Esophagus muscularis mucosa (tissue), 4 donors: ENCODE results near the gene ENTR1. TPM values are rescaled to one million over a fixed set of nuclear protein-coding genes. Genes with fewer than 3 reads are reported as not detected.

Experiments used
- DNase-seq: peaks from one replicate; pipeline ENCODE4 v3.0.0-alpha.2; 2017; ENCODE audit errors: extremely low spot score
- H3K27ac ChIP-seq, 4 donors: fragments of 200-600 bp; sonication (generic); replicated peaks in 1 of 4; 1 replicate in 3 of 4; 2 replicates in 1 of 4; pipeline ENCODE4 v1.5.1; 2016 to 2019; ENCODE audit warnings: mild to moderate bottlenecking in 1 of 4
- H3K27me3 ChIP-seq, 4 donors: fragments of 200-600 bp; sonication (generic); one replicate each; pipeline versions ENCODE4 v1.5.1 to v1.6.0; 2016 to 2019
- H3K36me3 ChIP-seq, 4 donors: fragments of 200-600 bp; sonication (generic); one replicate each; pipeline ENCODE4 v1.5.1; 2016 to 2019
- H3K4me1 ChIP-seq, 4 donors: fragments of 200-600 bp; sonication (generic); one replicate each; pipeline ENCODE4 v1.5.1; 2016 to 2019
- H3K4me3 ChIP-seq, 4 donors: fragments of 200-600 bp; sonication (generic); 1 replicate in 2 of 4; 2 replicates in 2 of 4; pipeline ENCODE4 v1.5.1; 2016 to 2019; ENCODE audit warnings: mild to moderate bottlenecking in 4 of 4, moderate library complexity in 1 of 4
- H3K9me3 ChIP-seq, 4 donors: fragments of 200-600 bp; sonication (generic); 1 replicate in 3 of 4; 2 replicates in 1 of 4; pipeline ENCODE4 v1.5.1; 2016 to 2019
- EP300 ChIP-seq: sonication (generic); formaldehyde crosslinking; IDR thresholded peaks from one replicate; pipeline ENCODE4 v1.6.1; 2017; ENCODE audit warnings: antibody characterized with exemption
- POLR2A ChIP-seq: fragments of 450-650 bp; IDR thresholded peaks from one replicate; pipeline ENCODE4 v1.6.1; 2017; ENCODE audit warnings: antibody characterized with exemption, moderate library complexity, mild to moderate bottlenecking, low read depth
- POLR2AphosphoS5 ChIP-seq, 2 donors: sonication (generic); formaldehyde crosslinking; IDR thresholded peaks; one replicate each; pipeline ENCODE4 v1.6.1; 2017; ENCODE audit warnings: antibody characterized with exemption in 2 of 2
- WGBS: methylation state at CpG from one replicate; pipeline ENCODE4 v1.1.5; 2018; 5-methylcytosine and 5-hydroxymethylcytosine counted together
- intact Hi-C: fragments of 100-400 bp; cut with DNase I; formaldehyde crosslinking; loops from one replicate; pipeline ENCODE4 v1.15.1; 2023
- total RNA-seq, 4 donors: library from RNA; depleted of rRNA; stranded (reverse); fragments of >200 nt; gene quantifications; one replicate each; pipeline versions ENCODE4 v1.1.0 to v1.2.1, GENCODE V29; 2016
- TF ChIP-seq, protein P1 (sequence below), 3 experiments: fragments of 200-600 bp in 2 of 3; fragments of 450-650 bp in 1 of 3; sonication (generic) in 2 of 3; IDR thresholded peaks; one replicate each; pipeline ENCODE4 v1.5.1; 2017 to 2019; ENCODE audit warnings: antibody characterized with exemption in 3 of 3, mild to moderate bottlenecking in 2 of 3, moderate library complexity in 1 of 3

The ENTR1 gene
- total RNA-seq, 4 donors from 2014 or later: 26.2 to 44.8 (median 37.6) TPM

DNA sequence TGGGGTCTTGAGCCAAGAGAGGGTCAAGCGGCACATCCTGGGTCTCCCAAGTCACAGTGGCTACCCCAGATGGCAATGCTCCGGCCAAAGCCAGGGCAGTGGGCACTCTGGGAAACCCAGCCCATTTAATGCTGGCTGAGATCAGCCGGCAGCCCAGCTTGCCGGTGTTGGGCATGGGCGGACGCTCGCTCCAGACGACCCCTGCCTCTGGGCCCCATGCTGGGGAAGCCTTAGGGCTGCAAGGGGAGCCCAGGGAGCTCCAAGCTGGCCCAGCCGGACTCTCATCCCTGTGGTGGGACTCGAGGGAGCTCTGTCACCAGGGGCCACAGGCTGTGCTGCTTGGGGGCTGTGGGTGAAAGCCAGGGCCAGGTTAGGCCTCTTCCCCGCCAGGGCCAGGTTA, 31.0 kb downstream of the ENTR1 start:
- TF ChIP-seq POLR2AphosphoS5 (IDR thresholded peaks at IDR 0.05): no peak
- DNase-seq: no peak
- 100% methylated on average over 1 of the region's 11 CpGs for WGBS

DNA sequence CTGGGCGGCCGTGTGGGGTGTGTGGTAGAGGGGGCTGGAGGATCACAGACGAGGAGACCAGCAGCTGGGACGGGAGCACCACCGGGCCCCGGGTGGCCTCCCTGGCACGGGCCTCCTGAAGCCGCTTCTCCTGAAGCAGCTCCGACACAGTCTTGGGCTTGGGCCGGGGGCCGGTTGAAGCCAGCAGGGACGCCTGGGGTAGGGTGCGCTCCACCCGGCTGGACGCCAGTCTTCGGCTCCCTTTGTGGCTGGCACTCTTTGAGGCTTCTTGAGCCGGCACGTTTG, 31.5 kb downstream of the ENTR1 start:
- no peak overlapping the region for H3K4me3 ChIP-seq
- H3K4me1 ChIP-seq: no peaks in the 10 kb centered on the region
- peaks cover 10 to 74% (median 62%) of the 10 kb centered on the region in 4 donors for H3K36me3 ChIP-seq
- no peaks in the 10 kb centered on the region for H3K27me3 ChIP-seq
- TF ChIP-seq POLR2A (no peak), POLR2AphosphoS5 (IDR thresholded peaks at IDR 0.05) (no peak), EP300 (no peak)
- TF ChIP-seq, protein P1, sequence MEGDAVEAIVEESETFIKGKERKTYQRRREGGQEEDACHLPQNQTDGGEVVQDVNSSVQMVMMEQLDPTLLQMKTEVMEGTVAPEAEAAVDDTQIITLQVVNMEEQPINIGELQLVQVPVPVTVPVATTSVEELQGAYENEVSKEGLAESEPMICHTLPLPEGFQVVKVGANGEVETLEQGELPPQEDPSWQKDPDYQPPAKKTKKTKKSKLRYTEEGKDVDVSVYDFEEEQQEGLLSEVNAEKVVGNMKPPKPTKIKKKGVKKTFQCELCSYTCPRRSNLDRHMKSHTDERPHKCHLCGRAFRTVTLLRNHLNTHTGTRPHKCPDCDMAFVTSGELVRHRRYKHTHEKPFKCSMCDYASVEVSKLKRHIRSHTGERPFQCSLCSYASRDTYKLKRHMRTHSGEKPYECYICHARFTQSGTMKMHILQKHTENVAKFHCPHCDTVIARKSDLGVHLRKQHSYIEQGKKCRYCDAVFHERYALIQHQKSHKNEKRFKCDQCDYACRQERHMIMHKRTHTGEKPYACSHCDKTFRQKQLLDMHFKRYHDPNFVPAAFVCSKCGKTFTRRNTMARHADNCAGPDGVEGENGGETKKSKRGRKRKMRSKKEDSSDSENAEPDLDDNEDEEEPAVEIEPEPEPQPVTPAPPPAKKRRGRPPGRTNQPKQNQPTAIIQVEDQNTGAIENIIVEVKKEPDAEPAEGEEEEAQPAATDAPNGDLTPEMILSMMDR (IDR thresholded peaks at IDR 0.05): no peak
- WGBS: 100% methylated on average over 3 of the region's 18 CpGs
- H3K9me3 ChIP-seq: no peaks in the 10 kb centered on the region
- DNase-seq: no peak
- intact Hi-C loops: no loop called here
- no peak overlapping the region for H3K27ac ChIP-seq

More for the DNA sequence above, 31.0 kb downstream of the ENTR1 start:
- Histone ChIP-seq H3K4me3 (no peak overlapping the region), H3K9me3 (no peaks in the 10 kb centered on the region), H3K27me3 (no peaks in the 10 kb centered on the region), H3K36me3 (peaks cover 13 to 78% (median 67%) of the 10 kb centered on the region in 4 donors), H3K27ac (no peak overlapping the region), H3K4me1 (no peaks in the 10 kb centered on the region)
- intact Hi-C loops: no loop called here

- Histone ChIP-seq H3K36me3 (peaks cover 10 to 68% (median 57%) of the 10 kb centered on the region in 4 donors), H3K4me1 (no peaks in the 10 kb centered on the region), H3K9me3 (no peaks in the 10 kb centered on the region), H3K27ac (no peak overlapping the region), H3K27me3 (no peaks in the 10 kb centered on the region), H3K4me3 (no peak overlapping the region)
- 87% methylated on average over 7 of the region's 28 CpGs for WGBS
- no peak for DNase-seq
- intact Hi-C loops: no loop called here
- no peak for TF ChIP-seq EP300
- no peak for TF ChIP-seq POLR2A
- TF ChIP-seq, protein P1 (IDR thresholded peaks at IDR 0.05): no peak
- TF ChIP-seq POLR2AphosphoS5 (IDR thresholded peaks at IDR 0.05): no peak
Measured at GRCh38 chr9:136378170-136379002, 32.0 kb downstream of the ENTR1 start.

- intact Hi-C loops: no loop called here
- no peak for DNase-seq
- WGBS: 87% methylated on average over 5 of the region's 32 CpGs
- no peaks in the 10 kb centered on the region for H3K9me3 ChIP-seq
- H3K27me3 ChIP-seq: no peaks in the 10 kb centered on the region
- no peak overlapping the region for H3K4me3 ChIP-seq
- no peak for TF ChIP-seq EP300
- TF ChIP-seq POLR2AphosphoS5 (IDR thresholded peaks at IDR 0.05): no peak
- TF ChIP-seq POLR2A: no peak
- TF ChIP-seq, protein P1 (IDR thresholded peaks at IDR 0.05): no peak
- H3K36me3 ChIP-seq: peaks cover 10 to 60% (median 48%) of the 10 kb centered on the region in 4 donors
- peaks cover 0 to 5% (median 3%) of the 10 kb centered on the region in 4 donors for H3K4me1 ChIP-seq
- H3K27ac ChIP-seq: no peak overlapping the region
Measured at GRCh38 chr9:136377341-136378169, 32.9 kb downstream of the ENTR1 start.

DNA sequence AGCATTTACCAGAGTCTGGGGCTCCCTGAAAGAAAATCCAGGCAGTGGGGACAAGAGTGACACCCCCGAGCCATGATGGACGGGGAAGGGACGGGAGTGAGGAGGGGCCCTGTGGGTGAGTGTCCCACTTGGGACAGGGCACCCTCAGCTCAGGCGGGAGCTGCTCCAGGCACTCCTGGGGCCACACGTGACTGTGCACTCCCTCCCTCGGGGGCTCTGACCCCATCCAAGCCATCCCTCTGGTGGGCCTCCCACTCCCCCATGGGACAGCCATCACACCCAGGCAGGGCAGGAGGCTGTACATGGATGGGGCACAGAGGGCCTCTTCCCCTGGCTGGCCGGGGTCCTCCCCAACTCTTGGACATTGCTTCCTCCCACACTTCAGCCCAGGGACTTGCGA, 34.0 kb downstream of the ENTR1 start:
- no peaks in the 10 kb centered on the region for H3K27me3 ChIP-seq
- no peaks in the 10 kb centered on the region for H3K9me3 ChIP-seq
- no peak for DNase-seq
- peaks cover 10 to 49% (median 37%) of the 10 kb centered on the region in 4 donors for H3K36me3 ChIP-seq
- 63% methylated on average over 8 of the region's 8 CpGs for WGBS
- intact Hi-C loops: no loop called here
- no peak overlapping the region for H3K4me3 ChIP-seq
- peaks cover 0 to 10% (median 6%) of the 10 kb centered on the region in 4 donors for H3K4me1 ChIP-seq
- TF ChIP-seq POLR2AphosphoS5 (IDR thresholded peaks at IDR 0.05): no peak
- no peak for TF ChIP-seq POLR2A
- no peak for TF ChIP-seq EP300
- TF ChIP-seq, protein P1 (IDR thresholded peaks at IDR 0.05): no peak
- no peak overlapping the region for H3K27ac ChIP-seq
